Astrocyte of the cerebellum (primary cell): ENCODE results near the gene IQCM.

Source experiments
- DNase-seq: peaks from one replicate; pipeline ENCODE4 v3.0.0-alpha.2; 2011; ENCODE audit warnings: low read depth
- H3K4me3 ChIP-seq: 2 replicates; pipeline ENCODE4 v1.5.1; 2011; ENCODE audit warnings: mild to moderate bottlenecking, low read depth, low read length, moderate library complexity
- CTCF ChIP-seq: IDR thresholded peaks from 2 replicates; pipeline ENCODE4 v1.5.1; 2012; ENCODE audit warnings: low read length, low read depth, moderate library complexity, mild to moderate bottlenecking; ENCODE audit errors: missing control alignments
- in situ Hi-C: cut with HindIII; loops from 2 replicates; pipeline ENCODE4 v1.10.0; 2017; ENCODE audit warnings: low sequenced_read_pairs

Gene IQCM

GRCh38 chr4:149741186-149741831 is 74.3 kb downstream of the IQCM start:
- no peak for DNase-seq
- no peak overlapping the region for H3K4me3 ChIP-seq
- in situ Hi-C loops = no loop called here
- no peak for TF ChIP-seq CTCF

- in situ Hi-C loops = no loop called here
- TF ChIP-seq CTCF = no peak
- DNase-seq = no peak
- no peak overlapping the region for H3K4me3 ChIP-seq
These were observed 77.5 kb downstream of the IQCM start for GRCh38 chr4:149738156-149738555.

- H3K4me3 ChIP-seq = no peak overlapping the region
- DNase-seq = no peak
- in situ Hi-C loops = no loop called here
- no peak for TF ChIP-seq CTCF
These were observed 79.8 kb downstream of the IQCM start for GRCh38 chr4:149735796-149736195.

- in situ Hi-C loops = no loop called here
- no peak overlapping the region for H3K4me3 ChIP-seq
- TF ChIP-seq CTCF = no peak
- DNase-seq = no peak
These were observed 87.2 kb downstream of the IQCM start for GRCh38 chr4:149728444-149728843.

- TF ChIP-seq CTCF = no peak
- in situ Hi-C loops = no loop called here
- no peak for DNase-seq
- no peak overlapping the region for H3K4me3 ChIP-seq
These were observed 88.0 kb downstream of the IQCM start for GRCh38 chr4:149727663-149728062.

GRCh38 chr4:149723065-149723464 is 92.6 kb downstream of the IQCM start:
- H3K4me3 ChIP-seq = no peak overlapping the region
- no peak for DNase-seq
- no peak for TF ChIP-seq CTCF
- in situ Hi-C loops = no loop called here
